GM19438 (cell line): ENCODE data around the gene NDST3.

Source experiments
- ATAC-seq: cut with Tn5 transposase; IDR thresholded peaks from one replicate; pipeline ENCODE4 v1.9.1; 2021; ENCODE audit warnings: low read depth; ENCODE audit not compliant: unreplicated experiment

The NDST3 gene

DNA sequence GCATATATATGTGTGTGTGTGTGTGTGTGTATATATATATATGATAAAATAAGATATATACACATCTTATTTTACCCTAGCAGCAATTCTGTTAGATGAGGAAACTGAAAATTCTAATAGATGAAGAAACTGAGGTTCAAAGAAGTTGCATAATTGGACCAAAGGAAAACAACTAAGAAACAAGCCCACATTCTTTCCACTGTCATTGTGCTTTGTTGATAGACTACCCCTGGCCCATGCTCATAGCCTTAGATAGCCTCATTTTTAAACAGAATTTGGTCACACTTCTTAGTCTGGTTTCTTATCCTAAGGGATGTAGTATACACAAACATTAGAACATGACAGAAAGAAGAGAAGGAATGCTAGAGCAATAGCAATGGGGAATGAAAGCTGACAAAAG is 138.8 kb downstream of the NDST3 start:
- no peak for ATAC-seq

DNA sequence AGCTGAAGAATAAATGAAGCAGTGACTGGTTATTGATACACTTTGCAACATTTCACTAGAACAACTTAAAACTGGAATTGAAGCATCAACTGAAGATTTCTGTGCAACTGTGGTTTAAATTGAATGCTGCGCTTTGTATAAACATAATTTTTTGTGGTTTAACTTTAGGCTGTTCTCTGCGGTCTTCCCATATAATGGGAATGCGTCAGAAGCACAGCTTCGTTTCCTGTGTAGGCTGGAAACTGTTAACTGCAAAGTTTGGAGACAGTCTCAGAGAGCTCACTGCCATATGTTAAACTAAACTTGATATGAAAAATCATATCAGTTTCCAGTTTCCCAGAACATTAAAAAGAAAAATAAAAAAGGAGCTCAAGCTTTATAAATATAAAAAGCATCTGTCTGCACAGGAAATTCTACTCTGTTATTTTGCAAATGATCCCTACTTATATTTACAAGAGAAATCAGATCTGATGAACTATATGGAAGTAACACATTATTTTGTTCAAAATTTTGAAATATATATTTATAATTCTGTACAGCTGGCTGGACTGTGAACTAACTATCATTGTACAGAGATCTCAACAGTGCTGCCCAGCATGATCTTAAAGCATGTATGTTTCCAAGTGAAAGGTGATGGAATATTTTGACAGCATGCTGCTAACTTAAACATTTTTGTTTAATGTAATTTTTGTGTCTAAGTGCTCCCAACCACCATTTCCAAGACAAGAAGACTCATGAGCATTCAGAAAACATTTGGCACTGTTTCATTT is 139.9 kb downstream of the NDST3 start:
- no peak for ATAC-seq

DNA sequence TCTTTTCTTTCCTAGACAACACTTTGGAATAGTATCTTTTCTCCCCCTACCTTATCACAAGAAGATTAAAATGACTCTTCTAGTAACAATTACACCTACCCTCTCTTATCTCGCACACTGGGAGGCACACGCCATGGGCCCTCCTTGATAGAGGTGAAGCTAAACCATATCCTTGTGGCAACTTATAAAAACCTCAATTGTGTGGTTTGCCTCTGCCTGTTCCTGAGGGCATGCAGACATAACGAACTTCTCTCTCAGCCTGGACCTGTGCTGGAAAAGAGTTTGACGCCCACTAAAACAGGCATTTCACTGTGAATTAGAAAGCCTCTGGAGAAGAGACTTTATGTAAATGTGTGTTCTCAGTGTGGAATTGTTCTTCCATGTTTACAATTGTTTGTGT is 141.2 kb downstream of the NDST3 start:
- ATAC-seq = no peak

DNA sequence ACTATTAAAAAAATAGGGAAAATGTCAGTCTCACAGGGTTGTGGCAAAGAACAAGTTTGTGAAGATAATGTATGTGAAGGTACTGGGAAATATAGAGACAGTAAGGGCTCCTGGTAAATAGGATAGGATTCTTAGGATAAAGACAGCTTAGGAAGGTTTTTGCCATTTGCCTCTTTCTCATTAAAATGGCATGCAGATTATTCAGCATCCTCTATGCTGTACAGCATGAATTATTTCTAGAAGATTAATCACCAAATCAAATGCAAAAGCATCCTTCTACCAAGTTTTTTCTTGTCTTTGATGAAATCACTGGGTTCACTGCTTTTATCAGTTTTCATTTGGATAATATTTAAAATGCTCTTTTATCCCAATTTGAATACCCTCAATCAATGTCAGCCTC is 142.8 kb downstream of the NDST3 start:
- ATAC-seq = no peak

DNA sequence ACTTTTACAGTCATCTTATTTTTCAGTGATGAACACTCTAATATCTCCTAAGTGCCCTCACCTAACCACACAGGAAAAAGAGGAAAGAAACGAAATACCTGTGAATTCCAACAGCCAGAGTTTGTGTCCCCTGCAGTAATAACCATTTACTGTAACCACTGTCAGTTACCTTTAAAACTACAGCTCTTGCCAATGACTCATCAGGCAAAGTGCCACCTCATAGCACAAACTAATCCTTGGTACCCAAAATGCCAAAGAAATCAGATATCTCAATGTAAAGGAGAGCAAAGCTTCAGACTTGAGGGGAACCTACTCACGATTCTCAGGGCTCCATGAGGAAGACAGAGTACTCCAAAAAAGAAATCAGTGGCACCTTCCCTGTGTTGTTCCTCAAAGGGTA is 146.5 kb downstream of the NDST3 start:
- no peak for ATAC-seq

DNA sequence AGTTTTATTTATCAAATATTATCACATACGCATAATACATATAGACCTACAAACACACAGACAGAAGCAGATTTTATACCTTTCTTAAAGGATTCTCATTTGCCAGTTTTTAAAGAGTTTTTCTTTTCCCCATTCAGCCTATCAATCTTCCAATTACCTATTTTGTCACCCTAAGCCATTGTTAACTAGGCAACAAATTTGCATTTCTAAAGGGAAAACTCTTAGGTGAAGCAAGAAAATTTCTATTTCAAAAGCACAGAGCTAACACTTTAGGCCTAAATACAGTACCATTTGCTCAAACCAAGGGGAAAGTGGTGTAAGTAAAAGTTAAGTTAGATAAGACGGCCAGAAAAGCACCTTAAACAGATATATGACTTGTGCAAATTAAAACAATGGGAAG is 156.6 kb downstream of the NDST3 start:
- no peak for ATAC-seq

DNA sequence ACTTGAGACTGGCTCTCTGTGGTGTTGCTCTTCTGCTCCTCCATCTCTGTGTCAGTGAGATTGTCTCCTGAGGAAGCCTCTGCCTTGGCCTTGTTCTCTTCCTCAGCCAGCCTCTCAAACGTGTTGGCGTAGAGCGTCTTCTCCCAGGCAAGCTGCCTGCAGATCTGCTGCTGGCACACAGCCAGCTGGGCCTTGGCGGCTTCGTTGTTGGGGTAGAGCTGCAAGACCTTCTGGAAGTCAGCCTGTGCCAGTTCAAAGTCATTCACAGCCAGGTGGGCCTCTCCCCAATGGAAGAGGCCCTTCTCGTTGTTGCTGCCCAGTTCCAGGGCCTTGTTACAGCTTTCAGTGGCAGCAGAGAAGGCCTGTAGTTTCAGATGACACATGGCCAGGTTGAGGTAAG is 159.1 kb downstream of the NDST3 start:
- ATAC-seq = no peak

DNA sequence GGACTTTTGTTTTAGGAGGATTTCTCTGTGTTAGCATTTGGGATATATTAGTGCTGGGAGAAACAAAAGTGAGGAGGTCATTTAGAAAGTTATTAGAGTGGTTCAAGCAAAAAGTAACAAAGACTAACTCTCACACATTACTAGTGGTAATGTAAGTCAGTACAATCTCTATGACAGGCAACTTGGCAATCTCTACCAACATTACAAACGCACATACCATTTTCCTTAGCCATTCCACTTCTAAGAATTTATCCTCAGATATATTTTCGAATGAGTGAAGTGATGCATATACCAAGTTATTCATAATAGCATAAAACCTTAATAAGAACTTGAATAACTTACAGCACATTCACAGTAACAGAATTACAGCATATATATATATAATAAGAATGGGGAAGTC is 172.3 kb downstream of the NDST3 start:
- no peak for ATAC-seq

DNA sequence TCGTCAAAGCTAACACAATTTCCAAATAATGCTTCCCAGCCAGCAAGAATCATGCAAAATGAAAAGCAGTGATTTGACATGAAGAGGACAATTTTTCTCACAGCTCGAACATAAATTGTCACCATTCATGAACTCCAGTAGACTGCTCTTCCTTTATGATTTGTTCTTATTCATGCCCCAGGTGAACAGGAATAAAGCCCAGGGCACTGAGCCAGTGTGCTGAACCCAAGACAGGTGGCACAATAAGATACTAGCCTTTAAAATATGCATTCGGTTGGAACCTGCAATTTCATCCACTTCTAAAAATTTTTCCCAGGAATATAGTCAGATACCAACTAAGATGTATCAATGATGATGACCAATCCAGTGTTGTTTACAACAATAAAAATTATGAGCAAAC is 178.8 kb downstream of the NDST3 start:
- ATAC-seq = no peak

DNA sequence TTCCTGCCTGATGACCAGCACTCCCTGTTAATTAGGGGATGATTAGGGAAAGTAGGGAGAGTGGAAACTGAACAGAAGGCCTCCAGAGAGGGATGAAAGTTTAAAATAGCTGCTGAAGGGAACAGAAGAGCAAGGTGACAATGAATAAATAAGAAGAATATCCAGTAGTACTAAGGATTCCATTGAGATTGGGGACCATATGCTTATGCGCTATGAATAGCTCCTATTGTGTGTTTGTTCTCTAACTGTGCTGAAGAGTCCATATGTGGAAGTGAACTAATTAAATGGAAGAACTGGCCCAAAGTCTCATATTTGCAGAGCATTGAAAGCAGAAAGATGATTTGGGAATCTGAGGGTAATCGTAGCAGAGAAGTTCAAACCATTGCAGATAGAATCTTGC is 181.5 kb downstream of the NDST3 start:
- ATAC-seq = no peak

DNA sequence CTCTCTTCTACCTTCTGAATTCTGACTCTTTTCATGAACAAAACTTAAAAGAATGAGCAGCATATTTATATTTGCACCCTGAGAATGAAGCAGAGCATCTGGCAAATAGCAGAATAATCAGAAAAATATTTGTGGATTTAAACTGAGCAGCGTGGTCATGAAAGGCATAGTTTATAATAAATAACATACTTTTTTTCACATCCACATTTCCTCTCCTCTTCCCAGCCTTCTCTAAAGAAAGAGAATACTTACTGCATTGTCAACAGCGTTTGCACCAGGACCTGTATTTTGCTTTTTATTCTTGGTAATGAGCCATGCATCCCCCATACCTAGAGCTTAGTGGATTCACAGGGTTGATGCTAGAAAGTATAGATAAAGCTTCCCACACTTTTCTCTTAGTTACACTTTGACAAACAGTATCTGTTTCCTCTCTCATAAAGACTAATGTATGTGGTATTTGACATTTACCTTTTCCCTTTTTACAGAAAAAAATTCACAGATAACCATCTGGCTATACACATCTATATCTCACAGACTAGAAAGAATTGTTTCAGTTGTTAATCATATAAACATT is 187.0 kb downstream of the NDST3 start:
- ATAC-seq = no peak

DNA sequence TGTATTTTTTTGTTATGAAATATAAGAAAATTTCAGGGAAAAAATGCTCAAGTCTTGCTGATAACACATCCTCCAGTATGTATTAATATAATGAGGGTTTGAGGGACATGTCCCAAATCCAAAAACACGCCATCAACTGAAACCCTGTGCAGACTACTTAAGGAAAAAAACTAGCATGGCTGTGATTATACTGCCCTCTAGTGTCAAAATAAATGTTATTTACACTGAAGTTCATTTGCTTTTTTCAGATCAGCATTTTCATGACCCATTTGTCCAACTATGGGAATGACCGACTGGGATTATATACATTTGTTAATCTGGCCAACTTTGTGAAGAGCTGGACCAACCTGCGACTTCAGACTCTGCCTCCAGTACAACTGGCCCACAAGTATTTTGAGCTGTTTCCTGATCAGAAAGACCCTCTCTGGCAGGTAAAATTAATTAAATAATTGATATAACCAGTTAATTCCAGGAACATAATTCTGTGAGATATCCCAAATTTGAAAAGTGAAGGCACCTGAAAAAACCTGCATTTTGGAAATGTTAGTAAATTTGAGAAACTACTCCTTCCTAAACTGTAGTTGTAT is 190.1 kb downstream of the NDST3 start:
- ATAC-seq = peak; percentile 69

DNA sequence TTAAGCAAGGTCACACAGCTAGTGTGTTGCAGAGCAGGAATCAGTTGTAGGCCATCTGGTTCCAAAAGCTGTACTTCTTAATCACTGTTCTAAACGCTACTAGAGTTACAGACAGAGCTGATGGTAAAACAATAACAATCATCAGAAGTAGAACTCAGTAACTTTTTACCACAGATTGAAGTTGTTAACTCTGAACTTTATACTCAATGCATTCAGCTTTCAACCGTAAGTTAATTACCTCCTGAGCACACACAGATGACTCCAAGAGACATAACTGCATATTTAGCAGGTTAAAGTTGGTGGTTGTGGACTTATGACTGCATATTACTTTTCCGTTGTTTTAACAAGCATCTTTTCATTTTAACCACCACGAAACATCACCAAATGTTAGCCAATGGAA is 191.2 kb downstream of the NDST3 start:
- no peak for ATAC-seq

DNA sequence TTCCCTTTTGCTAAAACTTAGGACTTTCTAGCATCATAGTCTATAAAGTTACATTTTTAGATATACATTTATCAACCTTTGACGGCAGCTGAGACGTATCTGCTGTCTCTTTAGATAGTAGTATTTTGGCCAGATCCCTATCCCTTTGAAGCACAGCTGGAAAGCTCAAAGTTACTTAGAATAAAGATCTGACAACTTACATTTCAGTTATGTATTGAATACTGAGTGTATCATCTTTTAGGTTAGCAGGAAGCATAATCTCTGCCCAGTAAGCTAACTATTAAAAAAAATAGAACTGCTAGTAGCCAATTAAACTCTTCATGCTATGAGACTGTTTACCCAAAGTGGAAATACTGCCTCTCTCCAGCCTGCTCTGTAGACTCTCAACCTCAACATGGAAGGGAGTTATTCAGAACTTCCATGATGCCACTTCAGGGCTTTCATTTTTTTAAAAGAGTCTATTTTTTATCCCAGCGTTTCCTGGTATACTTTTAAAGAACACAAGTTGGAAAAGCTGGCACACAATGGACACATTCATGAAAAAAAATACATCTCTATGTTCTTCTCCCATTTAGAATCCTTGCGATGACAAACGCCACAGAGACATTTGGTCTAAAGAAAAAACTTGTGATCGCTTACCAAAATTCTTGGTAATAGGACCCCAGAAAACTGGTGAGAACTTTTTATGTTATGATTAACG is 192.2 kb downstream of the NDST3 start:
- no peak for ATAC-seq

DNA sequence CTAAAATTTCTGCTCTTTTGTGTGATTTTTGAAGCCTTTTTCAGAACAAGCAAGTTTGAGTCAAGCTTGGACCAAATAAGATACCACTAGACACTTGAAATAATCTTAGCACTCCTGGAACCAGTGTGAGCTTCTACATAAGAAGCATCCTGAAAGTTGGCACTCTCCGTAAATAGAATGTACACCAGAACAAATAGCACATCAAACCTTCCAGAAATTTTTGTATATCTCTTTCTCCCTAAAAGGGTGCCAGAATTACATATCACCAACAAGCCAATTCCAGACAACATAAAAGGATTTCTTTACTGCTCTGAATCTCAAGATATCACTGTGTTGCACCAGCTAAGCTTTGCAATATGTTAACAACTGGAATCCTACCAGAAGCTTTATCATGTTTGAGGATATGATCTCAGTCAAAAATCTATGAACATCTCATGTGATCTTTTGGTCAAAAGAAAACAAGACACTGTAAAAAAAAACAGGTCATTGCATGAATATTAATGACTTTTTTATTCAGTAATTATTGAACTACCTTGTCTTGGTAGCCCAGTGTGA is 201.4 kb downstream of the NDST3 start:
- no peak for ATAC-seq

DNA sequence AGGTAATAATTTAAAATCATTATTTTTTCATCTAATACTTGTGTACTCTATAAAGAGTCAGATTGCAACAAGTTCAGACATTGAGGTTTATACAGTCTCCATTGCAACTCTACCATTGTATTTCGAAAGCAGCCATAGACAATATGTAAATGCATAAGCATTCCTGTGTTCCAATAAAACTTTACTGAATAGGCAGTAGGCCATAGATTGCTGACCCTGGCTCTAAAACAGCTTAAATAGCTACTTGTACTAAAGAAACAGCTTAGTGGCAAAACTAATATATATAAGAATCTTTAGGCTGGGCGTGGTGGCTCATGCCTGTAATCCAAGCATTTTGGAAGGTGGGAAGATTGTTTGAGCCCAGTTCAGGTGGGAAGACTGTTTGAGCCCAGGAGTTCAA is 203.2 kb downstream of the NDST3 start:
- ATAC-seq = no peak

DNA sequence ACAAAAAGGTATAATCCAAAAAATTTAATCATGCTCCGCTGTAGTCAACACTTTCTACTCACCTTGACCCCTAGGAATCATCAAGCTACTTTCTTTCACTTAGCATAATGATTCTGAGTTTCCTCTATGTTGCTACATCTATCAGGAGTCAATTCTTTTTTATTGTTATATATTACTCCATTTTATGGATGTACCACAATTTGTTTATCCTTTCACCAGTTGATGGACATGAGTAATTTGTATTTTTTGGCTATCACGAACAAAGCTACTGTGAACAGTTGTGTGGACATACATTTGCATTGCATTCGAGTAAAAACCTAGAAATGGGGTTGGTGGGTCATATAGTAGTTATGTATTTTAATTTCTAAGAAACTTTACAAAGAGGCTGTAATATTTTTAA is 215.6 kb downstream of the NDST3 start:
- no peak for ATAC-seq

DNA sequence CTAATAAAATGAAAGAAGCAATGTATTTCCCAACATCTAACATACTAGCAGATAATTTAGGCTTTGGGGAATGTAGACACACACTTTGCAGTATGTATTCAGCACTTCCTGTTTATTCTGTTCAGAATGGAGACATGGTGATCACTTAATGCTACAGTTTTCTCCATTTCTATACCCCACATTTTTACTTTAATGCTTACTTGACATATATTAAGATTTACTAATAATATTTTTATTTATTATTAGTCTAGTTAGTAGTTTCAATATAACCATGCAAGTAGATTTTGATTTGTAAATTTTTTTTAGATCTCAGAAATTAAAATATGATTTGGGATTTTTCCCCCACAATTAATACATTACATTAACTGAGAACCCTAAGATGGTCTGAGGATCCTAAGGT is 220.1 kb downstream of the NDST3 start:
- ATAC-seq = no peak

DNA sequence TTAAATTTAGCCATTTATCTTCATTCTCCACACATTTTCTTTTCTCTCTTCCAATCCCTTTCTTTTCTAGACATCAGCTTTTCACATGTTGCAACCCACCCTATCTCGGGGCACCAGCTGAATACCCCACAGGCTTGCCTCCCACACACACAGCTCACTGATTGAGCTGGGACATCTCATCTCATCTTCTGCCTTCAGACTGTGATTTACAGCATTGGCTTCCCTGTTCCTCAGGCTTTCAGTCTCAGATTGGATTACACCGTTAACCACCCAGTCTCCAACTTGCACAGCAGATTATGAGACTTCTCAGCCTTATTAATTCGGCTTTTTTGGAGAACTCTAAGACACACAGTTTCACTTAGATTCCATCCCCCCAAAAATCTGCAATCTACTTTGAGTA is 224.8 kb downstream of the NDST3 start:
- no peak for ATAC-seq

DNA sequence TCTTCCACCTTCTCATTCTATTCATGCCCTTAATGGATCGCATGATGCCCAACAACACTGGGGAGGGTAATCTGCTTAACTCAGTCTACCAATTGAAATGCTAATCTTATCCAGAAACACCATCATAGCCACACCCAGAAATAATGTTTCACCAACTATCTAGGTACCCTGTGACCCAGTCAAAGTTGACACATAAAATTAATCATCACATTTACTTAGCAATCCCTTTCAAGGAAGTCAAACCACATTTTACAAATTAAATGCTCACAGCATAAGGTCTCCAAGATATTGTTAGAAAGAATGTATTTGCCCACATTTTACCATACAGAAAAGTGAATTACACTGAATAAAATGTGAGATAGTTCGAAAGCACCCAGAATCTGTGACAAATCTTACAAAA is 226.0 kb downstream of the NDST3 start:
- no peak for ATAC-seq

DNA sequence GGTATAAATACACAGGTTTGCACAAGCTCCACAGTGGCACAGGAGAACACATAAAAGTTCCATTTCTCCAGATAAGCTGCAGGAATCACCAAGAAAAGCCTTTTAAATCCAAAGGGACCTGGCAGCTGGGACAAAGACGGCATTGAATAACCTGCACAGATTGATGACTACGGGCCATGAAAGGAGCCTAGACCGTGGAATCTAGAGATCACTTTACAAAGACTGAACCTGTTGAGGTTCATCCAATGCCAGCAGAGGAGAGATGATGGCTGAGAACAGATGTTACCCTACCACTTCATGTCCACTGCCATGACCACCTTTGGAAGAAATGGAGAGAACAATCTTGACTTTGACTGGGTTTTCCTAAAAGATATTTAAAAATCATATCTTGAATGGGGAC is 229.8 kb downstream of the NDST3 start:
- ATAC-seq = no peak
